HT-29 (cell line): Measurements from ENCODE around the gene LTBP3. TPM values are rescaled to one million over a fixed set of nuclear protein-coding genes. Genes with fewer than 3 reads are reported as not detected.
"Not testable (repeated sequence)": the region's sequence is repeated elsewhere in the genome, so short reads cannot be mapped to it uniquely, and the experiment has no call there.

ENCODE experiments used
- DNase-seq: peaks from one replicate; pipeline ENCODE4 v3.0.0-alpha.2; 2015; ENCODE audit warnings: low spot score
- total RNA-seq: library from RNA; depleted of rRNA; stranded (reverse); fragments of >200 nt; shearing (Covaris generic); gene quantifications from 2 replicates; pipeline ENCODE4 v1.2.3, GENCODE V29; 2014

LTBP3 gene
- total RNA-seq, 1 experiment from 2014 or later = 164 TPM

DNA sequence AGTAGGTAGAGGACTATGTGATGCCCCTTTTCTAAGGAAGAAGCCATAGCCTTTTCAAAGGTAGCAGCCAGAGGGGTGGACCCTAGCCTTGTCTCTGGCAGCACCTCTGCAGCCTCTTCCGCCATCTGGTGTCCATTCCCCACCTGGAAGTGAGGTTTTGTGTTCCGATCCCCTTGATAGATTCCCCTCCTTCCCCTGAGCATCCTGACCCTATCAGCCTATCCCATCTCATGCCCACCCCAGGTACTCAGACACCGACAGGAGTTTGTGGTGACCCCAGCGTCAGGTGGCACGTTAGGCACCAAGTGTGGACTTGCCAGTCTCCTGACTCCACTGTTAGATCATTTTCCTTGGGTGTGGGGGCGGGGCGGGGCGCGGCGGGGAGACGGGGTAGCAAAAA, 13.8 kb upstream of the LTBP3 start:
- DNase-seq = peak; percentile 90

DNA sequence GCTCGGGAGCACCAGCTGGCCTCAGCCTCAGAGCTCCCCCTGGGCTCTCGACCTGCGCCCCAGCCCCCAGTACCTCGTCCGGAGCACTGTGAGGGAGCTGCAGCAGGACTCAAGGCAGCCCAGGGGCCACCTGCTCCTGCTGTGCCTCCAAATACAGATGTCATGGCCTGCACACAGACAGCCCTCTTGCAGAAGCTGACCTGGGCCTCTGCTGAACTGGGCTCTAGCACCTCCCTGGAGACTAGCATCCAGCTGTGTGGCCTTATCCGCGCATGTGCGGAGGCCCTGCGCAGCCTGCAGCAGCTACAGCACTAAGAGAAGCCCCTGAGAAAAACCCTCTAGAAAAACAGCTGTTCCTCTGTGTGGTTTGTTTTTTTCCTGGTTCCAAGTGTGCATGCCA, 13.3 kb upstream of the LTBP3 start:
- no peak for DNase-seq

DNA sequence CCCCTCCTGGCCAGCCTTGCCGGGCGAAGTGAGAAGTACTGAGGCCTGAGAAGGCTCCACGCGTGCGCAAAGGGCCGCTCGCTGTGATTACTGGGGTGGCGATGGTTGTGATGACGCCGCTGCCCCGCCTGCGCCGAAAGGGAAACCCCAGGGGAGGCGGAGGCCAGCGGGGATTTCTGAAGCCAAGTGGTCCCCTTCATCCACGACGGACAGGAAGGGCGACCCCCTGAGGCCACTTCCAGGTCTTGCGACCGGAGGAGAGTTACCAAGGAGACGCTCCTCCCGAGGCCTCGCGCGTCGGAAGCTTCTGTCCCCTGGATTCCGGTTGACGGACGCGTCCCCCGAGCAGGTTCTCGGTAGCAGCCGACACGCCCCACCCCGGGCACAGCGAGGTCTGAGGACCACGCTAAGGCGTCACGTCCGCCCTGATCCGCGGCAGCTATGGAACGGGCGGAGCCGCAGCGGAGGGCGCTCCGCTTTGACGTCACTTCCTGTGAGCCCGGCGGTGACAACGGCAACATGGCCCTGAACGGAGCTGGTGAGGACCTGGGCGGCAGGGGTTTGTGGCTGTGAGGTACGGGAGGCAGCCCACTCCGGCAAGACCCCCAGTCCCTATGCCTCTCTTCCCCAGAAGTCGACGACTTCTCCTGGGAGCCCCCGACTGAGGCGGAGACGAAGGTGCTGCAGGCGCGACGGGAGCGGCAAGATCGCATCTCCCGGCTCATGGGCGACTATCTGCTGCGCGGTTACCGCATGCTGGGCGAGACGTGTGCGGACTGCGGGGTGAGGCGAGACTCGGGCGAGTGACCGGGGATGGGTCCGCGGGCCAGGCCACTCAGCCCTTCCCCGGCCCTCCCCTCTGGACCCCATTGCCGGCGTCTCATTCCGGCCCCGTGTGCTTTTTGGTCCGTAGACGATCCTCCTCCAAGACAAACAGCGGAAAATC, 12.1 kb upstream of the LTBP3 start, which contains the start of gene ZNRD2:
TSS of gene ZNRD2 (plus strand) at position 505 of the 946 bp plus-strand sequence. CDS start at position 520, 15 bp downstream.
- DNase-seq = peak; percentile 99

DNA sequence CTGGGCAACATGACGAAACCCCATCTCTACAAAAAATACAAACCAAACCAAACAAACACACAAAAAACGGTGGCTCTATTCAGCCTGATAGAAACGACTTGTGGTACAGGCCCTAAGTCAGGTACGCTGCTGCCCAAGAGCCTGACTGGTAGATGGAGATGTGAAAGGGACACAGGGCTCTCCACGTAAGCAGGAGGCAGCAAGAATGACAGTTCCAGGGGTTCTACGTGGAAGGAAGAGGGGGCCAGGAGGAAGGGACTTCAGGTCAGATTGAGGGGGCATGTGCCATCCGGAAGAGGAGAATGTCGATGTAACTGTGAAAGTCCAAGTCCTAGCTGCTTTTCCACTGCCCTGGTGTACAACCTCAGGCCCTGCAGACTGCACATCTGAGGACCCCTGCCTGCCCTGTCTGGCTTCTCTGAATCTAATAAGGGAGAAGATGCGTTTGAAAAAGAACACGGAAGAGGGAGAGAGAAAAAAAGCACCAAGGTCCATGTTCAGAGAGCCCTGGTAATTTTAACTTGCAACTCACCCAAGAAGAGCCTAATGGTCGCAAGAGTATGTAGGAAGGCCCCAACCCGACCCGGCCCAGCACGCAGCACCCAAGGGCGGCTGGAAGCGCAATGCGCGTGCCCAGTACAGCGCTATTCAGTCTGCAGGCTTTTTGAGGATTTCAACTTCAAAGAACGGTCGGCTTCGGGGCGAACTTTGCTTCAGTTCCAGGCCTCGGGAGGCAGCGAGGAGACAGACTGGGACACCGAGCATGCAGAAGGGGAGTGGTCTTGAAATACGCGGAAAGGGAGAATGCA, 11.2 kb upstream of the LTBP3 start:
- peak; percentile 26 for DNase-seq

DNA sequence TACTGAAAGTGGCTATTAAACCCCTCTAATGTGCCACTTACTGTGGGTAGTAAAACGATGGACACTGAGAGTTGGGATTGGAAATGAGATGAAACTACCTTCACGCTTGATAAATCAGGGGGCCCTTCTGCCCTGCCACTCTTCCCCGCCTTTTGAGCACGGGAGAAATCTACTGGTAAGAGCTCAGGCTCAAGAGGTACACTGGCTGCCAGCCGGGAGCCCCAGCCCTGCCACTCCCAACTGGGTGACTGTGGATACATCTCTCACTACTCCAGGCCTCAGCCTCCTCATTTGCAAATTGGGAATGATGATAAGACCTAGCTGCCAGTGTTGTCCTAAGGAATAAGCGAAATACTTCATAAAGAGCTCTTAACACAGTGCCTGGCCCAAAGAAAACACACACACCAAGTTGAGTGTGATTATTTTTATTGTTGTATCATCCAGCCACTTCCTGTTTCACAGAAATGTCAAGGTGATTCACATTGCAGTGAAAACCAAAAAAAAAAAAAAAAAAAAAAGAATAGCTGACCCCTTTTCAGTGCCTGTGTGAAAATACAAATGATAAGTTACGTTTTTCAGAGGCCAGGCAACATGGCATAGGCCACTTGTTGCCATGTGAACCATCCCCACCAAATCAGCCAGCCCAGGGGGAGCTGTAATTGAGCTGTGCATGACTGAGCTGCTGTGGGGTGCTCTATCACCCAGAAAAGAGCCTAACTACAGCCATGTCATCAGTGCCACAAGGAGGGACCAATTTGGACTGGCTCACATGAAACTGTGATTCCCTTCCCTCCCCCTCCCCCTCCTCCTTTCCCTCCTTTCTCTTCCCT, 7.7 kb upstream of the LTBP3 start:
- no peak for DNase-seq

DNA sequence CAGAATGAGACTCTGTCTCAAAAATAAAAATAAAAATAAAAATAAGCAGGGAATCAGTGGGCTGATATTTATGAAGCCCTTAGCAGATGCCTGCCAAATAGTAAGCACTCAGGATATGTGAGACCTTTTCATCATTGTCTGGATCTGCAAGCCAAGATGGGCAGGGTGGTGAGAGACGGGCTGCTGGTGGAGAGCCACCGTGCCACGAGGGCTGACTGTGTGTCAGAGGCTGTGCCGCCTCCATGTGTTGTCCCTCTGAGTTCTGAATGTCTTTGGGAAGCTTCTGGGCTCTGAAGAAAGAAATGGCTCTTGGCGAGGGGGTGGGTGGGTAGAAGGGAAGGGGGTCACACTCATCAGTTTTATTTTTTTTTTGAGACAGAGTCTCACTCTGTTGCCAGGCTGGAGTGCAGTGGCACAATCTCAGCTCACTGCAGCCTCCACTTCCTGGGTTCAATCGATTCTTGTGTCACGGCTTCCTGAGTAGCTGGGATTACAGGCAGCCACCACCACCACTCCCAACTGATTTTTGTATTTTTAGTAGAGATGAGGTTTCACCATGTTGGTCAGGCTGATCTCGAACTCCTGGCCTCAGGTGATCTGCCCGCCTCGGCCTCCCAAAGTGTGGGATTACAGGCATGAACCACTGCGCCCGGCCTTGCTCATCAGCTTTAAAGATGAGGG, 6.9 kb upstream of the LTBP3 start:
- DNase-seq = not testable (repeated sequence)

DNA sequence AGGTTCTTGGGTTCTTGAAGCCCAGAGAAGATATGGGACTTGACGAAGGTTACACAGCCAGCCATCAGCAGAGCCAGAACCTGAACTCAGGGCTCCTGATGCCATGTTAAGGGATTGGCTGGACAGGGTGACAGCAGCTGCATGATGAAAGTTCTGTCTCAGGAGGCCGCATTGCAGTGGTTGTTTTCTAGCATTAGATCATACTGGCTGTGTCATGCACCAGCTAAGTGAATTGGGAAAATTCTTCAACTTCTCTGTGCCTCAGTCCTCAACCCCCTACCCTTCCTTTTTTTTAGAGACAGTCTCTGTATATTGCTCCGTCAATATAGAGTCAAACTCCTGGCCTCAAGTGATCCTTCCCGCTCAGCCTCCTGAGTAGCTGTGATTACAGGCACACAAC, 5.4 kb upstream of the LTBP3 start:
- DNase-seq = no peak

DNA sequence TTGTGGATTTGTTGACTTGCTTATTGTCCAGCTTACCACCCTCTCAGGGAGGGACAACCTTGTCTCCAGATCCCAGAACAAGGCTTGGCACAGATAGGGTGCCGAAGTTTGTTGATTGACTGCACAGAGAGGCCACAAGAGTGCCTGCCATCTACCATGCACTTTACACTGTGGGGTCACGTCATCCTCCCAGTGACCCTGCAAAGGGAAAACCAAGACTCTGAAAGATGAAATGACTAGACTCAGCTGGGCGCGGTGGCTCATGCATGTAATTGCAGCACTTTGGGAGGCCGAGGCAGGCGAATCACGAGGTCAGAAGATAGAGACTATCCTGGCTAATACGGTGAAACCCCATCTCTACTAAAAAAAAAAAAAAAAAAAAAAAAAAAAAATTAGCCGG, 4.6 kb upstream of the LTBP3 start:
- no peak for DNase-seq

DNA sequence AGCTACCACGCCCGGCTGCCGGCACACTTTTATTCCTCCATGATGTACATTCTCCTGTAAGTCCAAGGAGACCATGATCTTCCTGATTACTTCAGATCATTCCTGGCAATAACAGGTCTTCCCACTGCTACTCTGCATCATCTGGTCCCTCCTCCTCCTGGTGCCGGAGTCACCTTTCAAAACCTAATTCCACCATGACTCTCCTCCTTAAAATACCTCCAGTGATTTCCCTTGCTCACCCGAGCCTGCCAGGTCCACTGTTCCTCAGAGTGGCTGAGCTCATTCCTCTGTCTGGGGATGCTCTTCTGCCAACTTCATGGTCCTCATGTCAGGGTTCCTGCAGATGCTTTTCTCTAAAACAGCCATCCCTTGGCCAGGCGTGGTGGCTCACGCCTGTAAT, 3.9 kb upstream of the LTBP3 start:
- DNase-seq = no peak

DNA sequence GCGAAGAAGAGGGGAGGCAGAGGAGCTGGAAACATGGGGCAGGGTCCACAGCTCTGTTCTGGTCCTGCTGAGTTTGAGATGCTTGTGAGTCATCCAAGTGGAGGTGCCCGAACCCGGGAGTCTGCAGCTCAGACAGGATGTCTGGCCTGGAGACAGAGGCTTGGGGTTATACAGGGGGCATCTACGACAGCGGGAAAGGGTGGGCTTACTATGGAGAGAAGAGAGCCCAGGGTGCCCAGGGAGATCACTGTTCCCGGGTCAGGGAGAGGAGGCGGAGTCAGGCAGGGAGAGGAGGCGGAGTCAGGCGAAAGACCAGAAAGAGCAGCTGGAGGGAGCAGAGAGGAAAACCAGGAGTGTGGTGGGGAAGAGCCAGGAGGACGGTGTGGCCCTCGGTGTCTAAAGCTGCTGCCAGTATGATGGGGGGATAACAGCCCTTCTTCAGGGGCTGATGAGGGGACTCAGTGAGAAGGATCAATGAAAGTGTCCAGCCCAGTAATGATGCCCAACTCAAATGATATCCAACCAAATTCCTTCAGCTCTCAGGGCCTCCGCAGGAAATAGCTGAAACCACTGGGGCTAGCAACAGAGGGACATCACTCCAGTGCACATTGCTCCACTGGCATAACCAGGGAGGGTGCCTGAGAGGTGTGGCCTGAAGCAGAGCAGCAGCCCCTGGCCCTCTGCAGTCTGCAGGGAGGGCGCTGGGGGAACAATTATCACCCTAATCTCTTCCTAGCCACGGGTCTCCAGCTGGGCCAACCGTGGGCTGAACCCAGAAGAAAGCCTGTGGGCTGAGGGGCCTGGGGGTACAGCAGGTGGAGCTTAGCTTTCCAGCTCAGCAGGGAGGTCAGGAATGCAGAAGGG, 2.6 kb upstream of the LTBP3 start:
- peak; percentile 28 for DNase-seq

DNA sequence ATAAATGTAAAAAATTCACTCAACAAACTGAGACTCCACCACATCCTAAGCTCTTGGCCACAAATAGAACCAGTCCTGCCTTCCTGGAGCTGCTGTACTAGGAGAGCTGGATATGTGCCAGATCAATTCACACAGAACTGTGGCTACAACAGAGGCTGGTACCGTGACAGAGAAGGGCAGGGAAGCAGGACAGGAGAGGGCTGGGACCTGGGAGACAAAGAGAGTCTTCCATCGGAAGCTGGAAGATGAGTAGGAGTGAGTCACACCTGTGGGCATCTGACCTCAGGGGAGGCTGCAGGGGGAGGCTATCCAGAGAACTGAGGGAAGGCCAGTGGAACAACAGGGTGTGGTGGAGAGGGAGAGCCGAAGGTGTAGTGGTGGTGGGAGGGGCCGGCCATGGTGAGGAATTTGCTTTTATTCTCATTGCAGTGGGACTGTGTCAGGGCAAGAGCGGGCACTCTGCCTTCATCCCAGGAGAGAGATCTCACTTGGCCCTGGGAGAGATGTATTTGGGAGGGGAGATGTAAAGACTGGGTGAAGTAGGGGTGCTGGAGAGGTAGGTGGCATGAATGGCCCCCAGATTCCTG, 1.9 kb upstream of the LTBP3 start:
- peak; percentile 69 for DNase-seq

DNA sequence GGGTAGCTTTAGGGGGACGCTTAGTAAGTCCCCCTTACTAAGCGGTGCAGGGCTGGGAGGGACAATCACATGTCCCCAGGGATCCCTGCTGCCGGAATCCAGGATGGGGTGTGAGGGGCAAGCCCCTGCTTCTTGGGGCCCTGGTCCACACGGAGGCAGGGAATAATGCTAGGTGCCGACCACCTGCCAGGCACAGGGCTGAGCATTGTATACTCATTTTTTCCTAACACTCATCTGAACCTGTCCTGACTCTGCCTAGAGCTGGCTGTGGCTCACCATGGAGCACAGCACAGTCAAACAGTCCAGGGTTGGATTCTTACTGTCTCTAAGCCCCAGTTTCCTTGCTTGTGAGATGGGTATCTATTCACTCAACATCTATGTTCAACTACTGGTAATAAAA, 1.4 kb upstream of the LTBP3 start:
- DNase-seq = no peak

DNA sequence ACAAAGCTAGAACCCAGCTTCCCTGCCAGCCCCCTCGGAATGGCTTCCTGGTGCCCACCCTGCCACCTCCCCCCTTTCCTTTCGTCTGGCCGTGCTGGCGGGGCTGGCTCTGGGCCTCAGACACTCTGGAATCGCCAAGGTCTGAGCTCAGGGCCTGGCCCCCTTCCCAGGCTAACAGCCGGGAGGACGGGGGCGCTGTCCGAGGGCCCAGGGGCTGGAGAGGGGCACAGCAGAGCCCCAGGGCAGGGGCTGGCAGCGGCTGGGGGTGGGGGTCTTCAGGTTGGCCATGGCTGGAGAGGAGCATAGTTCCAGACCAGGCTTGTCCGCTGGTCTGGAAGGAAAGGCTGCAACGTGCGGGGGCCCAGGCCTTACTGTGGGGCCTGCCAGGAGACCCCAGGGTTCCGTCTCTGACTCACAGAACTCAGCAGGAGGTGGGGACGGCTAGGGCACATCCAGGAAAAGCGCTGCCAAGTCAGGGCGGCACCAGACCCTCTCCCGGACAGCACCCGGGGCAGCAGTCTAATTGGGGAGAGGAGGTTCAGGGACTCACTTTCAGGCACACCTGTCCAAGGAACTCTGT, 861 bp upstream of the LTBP3 start:
- no peak for DNase-seq

DNA sequence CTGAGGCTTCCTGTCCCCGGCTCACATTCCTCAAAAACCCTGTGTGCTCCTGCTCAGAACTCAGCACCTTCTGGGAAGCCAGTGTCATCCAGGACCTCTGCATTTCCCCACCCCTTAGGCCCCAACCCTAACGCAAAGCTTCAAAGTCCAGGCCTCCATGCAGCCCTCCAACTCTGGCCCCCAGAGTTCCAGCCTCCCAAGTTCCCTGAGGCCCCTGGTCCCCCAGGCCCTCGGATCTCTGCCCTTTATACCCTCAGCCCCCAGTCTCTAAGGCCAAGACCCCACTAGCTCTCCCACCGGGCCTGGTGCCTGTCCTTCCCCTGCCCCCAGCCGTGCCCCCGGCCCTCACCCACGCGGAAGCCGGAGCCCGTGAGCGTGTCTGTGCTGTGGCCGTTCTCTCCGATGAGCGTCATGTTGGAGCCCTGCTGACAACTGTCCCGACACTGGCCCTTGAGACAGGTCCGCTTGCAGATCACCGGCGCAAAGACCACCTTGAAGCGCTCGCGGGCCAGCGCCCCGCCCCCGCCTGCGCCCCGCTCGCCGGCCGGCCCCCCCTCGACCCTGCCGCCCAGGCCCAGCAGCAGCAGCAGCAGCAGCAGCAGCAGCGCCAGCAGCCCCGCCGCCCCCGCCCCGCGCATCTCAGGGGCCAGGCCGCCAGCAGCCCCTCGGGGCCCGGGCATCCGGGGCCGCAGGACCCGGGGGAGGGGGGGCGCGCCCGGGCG, 718 bp downstream of the LTBP3 start:
- DNase-seq = no peak

DNA sequence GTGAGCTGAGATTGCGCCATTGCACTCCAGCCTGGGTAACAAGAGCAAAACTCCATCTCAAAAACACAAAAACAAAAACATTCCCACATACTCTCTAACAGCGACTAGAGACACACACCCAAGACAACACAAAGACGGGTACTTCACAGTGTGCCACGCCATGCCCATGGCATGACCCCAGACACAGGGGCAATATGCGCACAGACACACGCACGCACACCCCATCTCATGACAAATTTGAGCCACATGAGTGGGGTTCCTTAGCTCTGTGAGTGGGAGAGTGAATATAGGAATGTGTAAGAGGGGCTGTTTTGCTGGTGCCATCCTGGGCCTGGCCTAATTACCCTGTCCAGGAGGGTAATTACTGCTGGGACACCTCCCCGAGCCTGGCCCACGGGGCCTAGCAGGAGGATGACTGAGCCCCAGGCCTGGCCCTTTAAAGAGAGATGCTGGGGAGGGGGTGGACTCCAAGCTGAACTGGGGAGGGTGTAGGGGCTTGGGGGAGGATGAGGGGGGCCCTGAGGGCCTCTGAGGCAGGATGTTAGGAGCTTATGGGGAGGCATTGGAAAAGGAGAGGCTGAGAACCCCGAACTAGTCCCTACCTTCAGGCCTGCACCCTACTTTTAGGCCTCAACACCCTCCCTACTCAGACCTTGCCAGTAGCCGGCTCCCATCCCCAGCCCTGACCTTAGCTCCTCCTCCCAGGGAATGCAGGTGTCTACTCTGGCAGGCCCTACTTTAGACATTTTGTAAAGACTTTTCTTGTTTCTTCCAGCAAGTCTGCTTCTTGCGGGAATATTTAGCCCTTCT, 1.5 kb downstream of the LTBP3 start:
- peak; percentile 62 for DNase-seq

DNA sequence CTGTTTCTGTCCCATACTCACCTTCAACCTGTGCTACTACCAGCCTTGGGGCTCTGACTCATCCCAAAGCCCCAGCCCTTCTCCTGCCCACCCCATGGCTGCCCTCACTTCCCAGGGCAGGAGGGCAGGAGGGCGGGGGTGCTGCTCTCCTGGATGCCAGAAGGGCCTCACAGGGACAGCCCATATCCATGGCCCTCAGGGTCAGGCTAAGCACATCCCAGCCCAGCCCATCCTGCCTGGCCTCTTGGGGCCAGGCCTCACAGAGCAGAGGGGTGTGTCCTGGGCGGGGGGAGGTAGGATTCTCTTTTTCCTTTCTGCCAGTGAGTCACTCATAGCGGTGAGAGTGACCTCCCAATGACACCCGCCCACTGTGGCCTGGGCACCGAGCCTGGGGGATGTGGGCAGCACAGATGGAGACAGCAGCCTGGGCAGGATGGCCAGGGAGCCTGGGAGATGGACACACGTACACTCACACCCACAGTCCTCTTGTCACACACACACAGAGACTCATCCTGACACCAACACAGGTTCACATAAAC, 2.4 kb downstream of the LTBP3 start:
- DNase-seq = peak; percentile 79

DNA sequence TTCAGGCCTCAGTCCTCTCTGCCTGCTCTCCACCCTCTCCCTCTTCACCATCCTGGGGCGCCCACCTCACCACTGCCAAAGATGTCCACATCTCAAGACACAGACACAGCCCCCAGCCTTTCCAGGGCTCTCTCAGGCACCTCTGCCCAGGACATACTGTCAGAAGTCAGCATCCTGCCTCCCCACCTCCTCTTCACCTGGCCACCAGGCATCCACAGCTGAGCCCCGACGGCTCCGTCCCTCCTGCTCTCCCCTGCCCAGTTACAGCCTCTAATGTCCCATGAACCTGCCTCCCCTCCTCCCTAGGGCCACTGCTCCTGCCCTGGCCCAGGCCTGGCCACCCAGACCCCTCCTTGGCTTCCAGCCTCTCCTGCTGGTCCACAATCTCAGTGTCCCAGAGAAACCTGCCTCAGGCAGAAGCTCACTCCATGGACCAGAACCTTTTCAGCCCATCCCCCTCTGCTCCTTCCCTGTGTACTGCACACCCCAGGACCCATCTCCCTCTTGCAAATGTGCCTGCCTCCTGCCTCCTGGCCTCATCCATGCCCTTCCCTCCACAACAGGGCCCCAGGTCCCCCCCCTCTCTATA, 3.2 kb downstream of the LTBP3 start:
- DNase-seq = no peak
